Fibroblast of skin of left biceps (primary cell): ENCODE results near the gene DEPDC5.

ENCODE experiments used
- DNase-seq, 2 experiments: peaks; one replicate each; pipeline ENCODE4 v3.0.0-alpha.2; 2013; ENCODE audit warnings: low read depth in 2 of 2

Gene DEPDC5

DNA sequence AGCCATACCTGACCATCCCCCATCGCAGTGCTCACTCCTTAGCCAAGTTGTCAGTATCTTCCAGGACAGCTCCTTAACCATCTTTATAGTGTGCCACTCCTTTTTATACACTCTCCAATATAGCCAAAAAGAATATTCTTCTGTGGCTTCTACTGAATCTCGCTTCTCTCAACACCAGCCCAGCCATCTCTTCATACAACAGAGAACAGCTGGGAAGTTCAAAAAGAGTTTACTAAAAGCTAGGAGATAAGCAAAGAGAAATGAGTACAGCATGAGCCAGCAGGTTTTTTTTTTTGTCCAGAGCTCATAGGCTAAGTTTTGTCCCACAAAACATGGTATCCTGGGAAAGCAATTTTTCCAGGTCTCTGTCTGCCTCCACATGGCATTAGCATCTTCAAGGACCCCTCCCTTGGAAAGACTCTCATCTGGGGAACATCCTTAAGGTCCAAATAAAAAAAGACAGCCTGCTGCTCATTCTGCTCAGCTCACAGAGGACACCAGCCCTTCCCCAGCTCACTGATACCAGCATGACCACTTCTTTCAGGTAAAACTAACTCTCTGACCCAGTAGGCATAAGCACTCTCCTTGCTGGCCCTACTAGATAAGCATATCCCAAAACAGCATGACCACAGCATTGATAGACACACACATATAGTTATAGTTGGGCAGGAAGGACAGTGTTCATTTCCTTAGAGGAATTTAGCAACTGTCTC, 141.7 kb downstream of the DEPDC5 start:
- DNase-seq = no peak

GRCh38 chr22:31896472-31896871, 142.7 kb downstream of the DEPDC5 start:
- no peak for DNase-seq

- DNase-seq = no peak
These were observed 144.3 kb downstream of the DEPDC5 start for GRCh38 chr22:31897842-31898805.

DNA sequence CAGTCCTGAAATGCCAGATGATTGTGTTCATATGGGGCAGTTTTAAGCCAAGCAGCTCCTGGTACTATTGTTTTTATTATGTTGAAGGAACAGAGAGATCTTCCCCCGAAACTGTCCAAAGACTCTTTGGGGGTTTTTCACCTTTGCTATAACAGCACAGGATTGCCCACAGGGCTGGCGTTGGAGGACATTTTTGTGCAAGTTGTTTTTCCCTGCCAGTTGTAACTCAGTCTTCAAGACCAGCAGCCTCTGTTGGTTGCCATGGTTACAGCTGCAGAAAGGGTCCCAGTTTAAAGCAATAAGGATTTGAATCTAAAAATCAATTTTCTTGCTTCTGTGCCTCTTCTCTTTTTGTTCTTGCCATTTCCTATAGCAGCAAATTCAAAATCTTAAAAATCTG, 145.1 kb downstream of the DEPDC5 start:
- DNase-seq = no peak

DNA sequence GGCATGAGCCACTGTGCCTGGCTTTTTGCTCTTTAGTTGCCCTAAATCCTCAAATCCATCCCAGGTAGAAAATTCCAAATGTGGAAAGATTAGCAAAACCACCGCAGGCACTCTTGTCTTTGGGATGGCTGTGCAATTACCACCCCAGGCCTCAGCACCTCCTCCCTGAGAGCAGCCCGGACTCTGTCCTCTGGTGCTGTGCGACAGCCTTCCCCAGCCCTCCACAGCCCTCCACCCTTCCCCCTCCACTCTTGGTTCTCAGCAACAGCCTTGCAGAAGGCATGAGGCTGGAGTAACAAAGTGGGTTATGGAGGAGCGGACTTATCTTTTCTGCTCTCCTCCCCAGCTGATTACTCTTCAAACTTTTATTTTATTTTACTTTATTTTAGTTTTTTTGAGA, 145.8 kb downstream of the DEPDC5 start:
- no peak for DNase-seq

- DNase-seq = no peak
These were observed 147.7 kb downstream of the DEPDC5 start for GRCh38 chr22:31901388-31902137.

GRCh38 chr22:31904651-31905050, 150.8 kb downstream of the DEPDC5 start:
- no peak for DNase-seq

GRCh38 chr22:31905356-31905755, 151.5 kb downstream of the DEPDC5 start:
- no peak for DNase-seq

DNA sequence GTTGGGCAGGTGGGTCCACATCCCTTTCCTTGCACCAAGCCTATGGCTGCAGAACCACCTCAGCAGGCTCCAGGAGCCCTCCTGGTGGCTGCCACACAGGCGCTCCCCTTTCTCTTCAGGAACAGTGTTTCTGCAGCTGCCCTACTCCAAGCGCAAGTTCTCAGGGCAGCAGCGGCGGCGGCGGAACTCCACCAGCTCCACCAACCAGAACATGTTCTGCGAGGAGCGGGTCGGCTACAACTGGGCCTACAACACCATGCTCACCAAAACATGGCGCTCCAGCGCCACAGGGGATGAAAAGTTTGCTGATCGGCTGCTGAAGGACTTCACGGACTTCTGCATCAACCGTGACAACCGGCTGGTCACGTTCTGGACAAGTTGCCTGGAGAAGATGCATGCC, 152.3 kb downstream of the DEPDC5 start:
- DNase-seq = no peak

DNA sequence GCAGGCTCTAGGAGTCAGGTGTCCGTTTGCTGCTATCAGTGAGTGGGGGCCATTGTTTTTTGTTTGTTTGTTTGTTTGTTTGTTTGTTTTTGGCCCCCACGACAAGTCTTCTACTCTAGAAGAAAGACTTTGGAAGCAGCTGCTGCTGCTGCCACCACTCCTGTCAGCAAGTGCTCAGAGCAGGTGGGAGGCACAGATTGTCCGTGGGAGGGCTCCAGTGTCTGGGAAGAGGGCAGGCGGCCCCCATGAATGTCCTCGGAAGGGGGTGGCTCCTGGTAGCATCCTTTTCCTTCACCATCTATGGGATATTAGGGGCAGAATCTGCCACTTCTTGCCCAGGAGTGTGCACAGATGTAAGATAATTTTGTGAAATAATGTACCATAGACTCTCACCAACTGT, 152.8 kb downstream of the DEPDC5 start:
- no peak for DNase-seq

- DNase-seq = no peak
These were observed 156.2 kb downstream of the DEPDC5 start for GRCh38 chr22:31909977-31910376.

GRCh38 chr22:31911565-31912406, 158.0 kb downstream of the DEPDC5 start:
- no peak for DNase-seq

- DNase-seq = peak; percentile 20 to 26
These were observed 158.6 kb downstream of the DEPDC5 start for GRCh38 chr22:31912407-31912743.

GRCh38 chr22:31915586-31915985, 161.8 kb downstream of the DEPDC5 start:
- DNase-seq = no peak

DNA sequence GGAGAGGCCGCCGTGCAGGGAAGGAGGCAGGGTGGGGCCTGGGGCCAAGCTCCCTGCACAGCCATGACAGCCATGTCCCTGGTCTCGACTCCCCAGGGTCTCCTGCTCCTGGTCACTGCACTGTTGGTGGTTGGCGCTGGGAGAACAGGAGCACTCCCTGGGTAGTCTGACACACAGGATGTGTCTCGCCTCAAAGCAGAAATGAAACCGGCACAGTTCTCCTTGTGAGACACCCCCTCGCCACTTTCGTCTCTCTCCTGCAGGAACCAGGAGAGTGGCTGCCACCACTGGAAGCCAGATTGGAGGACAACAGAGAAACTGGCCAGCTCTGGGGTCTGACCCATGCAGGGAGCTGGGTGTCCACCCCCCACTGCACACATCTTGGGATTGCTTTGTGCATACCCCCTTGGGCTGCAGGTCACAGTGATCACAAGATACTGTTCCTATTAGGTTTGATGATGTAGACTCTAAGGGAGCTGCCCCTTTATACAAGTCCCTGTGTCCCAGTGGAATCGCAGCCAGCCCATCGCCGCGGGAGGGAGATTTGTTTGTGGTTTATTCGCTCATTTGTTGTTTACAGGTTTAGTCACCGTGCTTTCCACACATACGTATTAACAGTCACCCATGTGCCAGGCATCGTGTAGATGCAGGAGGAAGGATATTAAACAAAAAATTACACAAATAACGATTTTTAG, 163.6 kb downstream of the DEPDC5 start:
- no peak for DNase-seq

DNA sequence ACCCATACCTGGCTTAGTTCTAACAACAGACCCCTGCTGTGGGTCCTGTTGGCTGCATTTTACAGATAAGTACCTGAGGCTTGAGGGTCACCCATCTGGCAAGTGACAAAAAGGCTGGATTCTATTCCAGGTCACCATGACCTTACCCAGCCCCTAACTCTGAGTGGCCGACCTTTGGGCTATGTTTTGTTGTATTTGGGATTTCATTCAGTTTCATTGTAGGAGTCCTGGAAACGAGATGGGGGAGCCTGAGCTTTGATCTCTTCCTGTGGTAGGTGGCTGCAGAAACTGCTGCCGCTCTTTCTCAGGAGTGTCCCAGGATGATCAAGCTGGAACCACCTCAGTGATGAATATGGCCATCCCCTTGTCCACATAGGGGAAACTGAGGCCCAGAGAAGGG, 165.9 kb downstream of the DEPDC5 start:
- DNase-seq = no peak

GRCh38 chr22:31920306-31920705, 166.5 kb downstream of the DEPDC5 start:
- DNase-seq = no peak

GRCh38 chr22:31921106-31921505, 167.3 kb downstream of the DEPDC5 start:
- no peak for DNase-seq

- DNase-seq = no peak
These were observed 168.7 kb downstream of the DEPDC5 start for GRCh38 chr22:31922534-31922933.

- no peak for DNase-seq
These were observed 169.3 kb downstream of the DEPDC5 start for GRCh38 chr22:31923136-31923535.

DNA sequence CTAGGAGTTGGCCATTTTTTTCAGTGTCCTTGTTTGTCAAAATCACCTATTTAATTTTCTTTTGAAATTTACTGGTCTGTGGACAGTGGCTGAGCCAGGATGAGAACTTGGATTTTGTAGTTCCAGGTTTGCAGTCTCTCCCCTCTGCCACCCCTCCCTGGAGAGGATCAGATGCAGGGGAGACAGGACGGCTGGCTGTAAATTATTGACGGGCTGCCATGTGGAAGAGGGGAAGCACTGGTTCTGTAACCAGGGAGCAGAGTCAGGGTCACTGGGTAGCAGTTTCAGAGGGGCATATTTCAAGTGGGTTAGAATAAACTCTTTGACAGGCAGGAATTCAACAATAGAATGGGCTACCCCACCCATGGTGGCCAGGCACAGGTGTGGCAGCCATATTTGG, 169.9 kb downstream of the DEPDC5 start:
- no peak for DNase-seq
